HUES64 (cell line): Measurements from ENCODE around the gene AANAT.

Experiments
- H3K27ac ChIP-seq: 2 replicates; pipeline ENCODE4 v1.7.0; 2013; ENCODE audit warnings: low read depth, low read length, inconsistent platforms
- H3K27me3 ChIP-seq: 2 replicates; pipeline ENCODE4 v1.6.1; 2013; ENCODE audit warnings: mild to moderate bottlenecking, low read length; ENCODE audit not compliant: insufficient read depth
- H3K36me3 ChIP-seq: 2 replicates; pipeline ENCODE4 v1.6.1; 2013; ENCODE audit warnings: mild to moderate bottlenecking, low read length; ENCODE audit not compliant: insufficient read depth
- H3K4me1 ChIP-seq: 2 replicates; pipeline ENCODE4 v1.6.1; 2013; ENCODE audit warnings: mild to moderate bottlenecking, low read length, moderate library complexity; ENCODE audit not compliant: insufficient read depth
- H3K4me3 ChIP-seq: 2 replicates; pipeline ENCODE4 v1.5.1; 2013; ENCODE audit warnings: mild to moderate bottlenecking, low read length, moderate library complexity
- H3K9ac ChIP-seq: 2 replicates; pipeline ENCODE4 v1.6.1; 2013; ENCODE audit warnings: mild to moderate bottlenecking, low read depth, low read length
- H3K9me3 ChIP-seq: 2 replicates; pipeline ENCODE4 v1.6.1; 2013; ENCODE audit warnings: low read depth, low read length; ENCODE audit not compliant: insufficient read depth
- WGBS: fragments of 150-250, 120-280 bp; methylation state at CpG from one replicate; pipeline ENCODE4 v1.1.7; 2013; ENCODE audit warnings: missing lambda C conversion rate; 5-methylcytosine and 5-hydroxymethylcytosine counted together

Gene AANAT

DNA sequence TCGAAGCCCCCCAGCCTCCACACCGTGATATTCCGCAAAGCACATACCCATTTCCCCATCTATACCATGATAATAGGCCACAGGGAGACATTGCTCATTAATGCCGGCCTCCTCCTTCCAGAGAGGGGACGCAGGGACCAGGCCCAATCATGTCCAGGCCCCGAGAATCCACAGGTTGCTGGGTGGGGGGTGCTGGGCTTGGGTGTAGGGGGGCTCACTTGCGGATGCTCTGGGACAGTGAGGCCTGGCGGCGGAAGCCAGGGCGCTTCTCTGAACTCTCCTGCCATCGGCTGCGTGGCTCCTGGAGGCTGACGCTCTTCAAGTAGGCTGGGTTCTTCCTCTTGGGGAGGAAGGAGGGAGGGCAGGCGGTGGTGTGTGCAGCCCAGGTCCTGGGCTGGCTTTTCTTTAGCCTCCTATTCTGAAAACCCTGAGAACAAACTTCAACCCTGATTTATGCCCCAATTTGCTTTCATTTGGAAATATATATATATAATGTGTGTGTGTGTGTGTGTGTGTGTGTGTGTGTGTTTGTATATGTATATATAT, 12.2 kb downstream of the AANAT start:
- Histone ChIP-seq H3K27ac (no peak overlapping the region), H3K4me3 (no peak overlapping the region), H3K9me3 (no peaks in the 10 kb centered on the region), H3K27me3 (no peaks in the 10 kb centered on the region), H3K4me1 (no peaks in the 10 kb centered on the region), H3K36me3 (0 out of 2 replicates have a peak, but pooled peaks cover 2% of the 10 kb centered on the region), H3K9ac (no peak overlapping the region)
- 95% methylated on average over 13 of the region's 14 CpGs for WGBS

DNA sequence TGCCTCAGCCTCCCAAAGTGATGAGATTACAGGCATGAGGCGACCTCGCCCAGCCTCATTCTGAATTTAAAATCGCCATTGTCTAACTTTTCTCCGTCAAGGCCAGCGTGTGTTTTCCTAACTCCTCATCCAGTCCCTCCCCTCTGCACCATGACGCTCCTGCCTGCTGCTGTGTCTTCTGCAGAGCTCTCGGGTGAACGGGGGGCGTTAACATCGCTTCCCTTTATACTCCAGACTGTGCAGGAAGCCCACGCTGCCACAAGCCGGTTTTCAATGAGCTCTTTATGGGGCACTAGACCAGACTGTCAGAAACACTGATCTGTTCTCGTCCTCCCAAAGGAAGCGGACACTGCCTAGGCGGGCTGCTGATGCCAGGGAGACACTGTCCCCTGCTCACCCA, 13.2 kb downstream of the AANAT start:
- Histone ChIP-seq H3K27ac (no peak overlapping the region), H3K9me3 (no peaks in the 10 kb centered on the region), H3K9ac (no peak overlapping the region), H3K4me3 (no peak overlapping the region), H3K27me3 (no peaks in the 10 kb centered on the region), H3K4me1 (no peaks in the 10 kb centered on the region), H3K36me3 (0 out of 2 replicates have a peak, but pooled peaks cover 2% of the 10 kb centered on the region)
- 92% methylated on average over 15 of the region's 15 CpGs for WGBS

DNA sequence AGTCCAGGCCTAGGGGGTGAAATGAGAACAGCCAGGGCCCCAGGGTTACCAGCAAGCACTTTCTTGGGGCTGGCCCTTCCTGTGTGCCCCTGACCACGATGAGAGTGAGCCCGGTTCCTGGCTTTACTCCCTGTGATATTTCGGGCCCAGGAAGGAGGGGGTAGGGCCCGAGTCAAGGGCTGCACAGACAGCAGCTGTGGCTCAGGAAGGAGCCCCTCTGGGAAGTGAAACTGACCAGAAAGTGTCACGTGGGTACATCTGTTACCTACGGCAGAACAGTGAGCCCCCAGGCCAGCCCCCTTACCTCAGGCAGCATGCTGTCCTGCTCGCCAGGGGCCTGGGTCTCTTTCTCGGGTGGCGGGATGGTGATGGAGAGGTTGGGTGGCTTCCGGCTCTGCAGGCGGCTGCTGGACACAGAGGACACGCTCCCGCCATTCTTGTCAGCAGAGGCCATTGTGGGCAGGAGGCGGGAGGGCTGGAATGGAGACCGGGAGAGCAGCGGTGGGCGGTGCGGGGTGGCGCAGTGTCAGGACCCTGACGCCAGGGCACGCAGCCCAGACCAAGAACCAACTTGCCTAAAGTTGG, 13.8 kb downstream of the AANAT start:
- WGBS, result 92% methylated on average over 21 of the region's 21 CpGs
- Histone ChIP-seq H3K27ac (no peak overlapping the region), H3K4me3 (no peak overlapping the region), H3K27me3 (no peaks in the 10 kb centered on the region), H3K4me1 (no peaks in the 10 kb centered on the region), H3K36me3 (0 out of 2 replicates have a peak, but pooled peaks cover 2% of the 10 kb centered on the region), H3K9me3 (no peaks in the 10 kb centered on the region), H3K9ac (no peak overlapping the region)

DNA sequence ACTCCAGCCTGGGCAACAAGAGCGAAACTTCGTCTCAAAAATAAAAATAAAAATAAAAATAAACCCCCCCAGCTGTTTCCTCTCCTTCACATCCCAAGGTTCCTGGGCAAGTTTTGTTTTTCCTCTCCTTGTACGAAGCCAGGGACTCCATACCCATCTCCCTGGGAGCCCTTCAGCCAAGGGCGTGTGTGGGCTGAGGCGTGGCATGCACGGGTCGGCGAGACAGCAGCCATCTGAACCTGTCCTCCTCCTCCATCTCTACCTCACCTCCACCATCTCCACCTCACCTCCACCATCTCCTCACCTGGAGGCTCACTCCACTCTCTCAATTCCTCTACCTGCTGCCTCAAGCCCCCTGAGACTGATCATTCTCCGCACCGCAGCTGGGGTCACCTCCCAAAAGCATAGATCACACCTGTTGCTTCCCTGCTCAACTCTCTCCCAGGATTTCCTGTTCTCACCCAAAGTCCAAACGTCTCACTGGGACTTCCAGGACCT, 16.9 kb downstream of the AANAT start:
- no peaks in the 10 kb centered on the region for H3K9me3 ChIP-seq
- H3K27me3 ChIP-seq, result no peaks in the 10 kb centered on the region
- H3K27ac ChIP-seq, result no peak overlapping the region
- H3K9ac ChIP-seq, result no peak overlapping the region
- no peak overlapping the region for H3K4me3 ChIP-seq
- H3K36me3 ChIP-seq, result 0 out of 2 replicates have a peak, but pooled peaks cover 2% of the 10 kb centered on the region
- WGBS, result 93% methylated on average over 11 of the region's 11 CpGs
- no peaks in the 10 kb centered on the region for H3K4me1 ChIP-seq

DNA sequence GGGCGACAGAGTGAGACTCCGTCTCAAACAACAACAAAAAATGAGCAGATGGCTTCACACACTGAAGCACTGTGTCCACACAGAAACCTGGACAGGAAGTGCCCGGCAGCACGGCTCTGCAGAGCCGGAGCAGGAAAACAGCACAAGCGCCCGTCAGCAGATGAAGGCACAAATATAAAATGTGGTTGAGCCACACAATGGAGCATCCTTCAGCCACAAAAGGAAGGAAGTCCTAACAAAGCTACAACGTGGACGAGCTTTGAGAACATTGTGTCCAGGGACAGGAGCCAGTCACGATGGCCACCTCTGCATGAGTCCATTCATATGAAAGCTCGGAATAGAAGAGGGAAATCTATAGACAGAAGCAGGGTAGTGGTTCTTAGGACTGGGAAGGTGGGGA, 18.2 kb downstream of the AANAT start:
- H3K4me3 ChIP-seq, result no peak overlapping the region
- no peak overlapping the region for H3K9ac ChIP-seq
- H3K27me3 ChIP-seq, result no peaks in the 10 kb centered on the region
- no peaks in the 10 kb centered on the region for H3K4me1 ChIP-seq
- no peaks in the 10 kb centered on the region for H3K36me3 ChIP-seq
- H3K9me3 ChIP-seq, result no peaks in the 10 kb centered on the region
- 89% methylated on average over 11 of the region's 11 CpGs for WGBS
- no peak overlapping the region for H3K27ac ChIP-seq

DNA sequence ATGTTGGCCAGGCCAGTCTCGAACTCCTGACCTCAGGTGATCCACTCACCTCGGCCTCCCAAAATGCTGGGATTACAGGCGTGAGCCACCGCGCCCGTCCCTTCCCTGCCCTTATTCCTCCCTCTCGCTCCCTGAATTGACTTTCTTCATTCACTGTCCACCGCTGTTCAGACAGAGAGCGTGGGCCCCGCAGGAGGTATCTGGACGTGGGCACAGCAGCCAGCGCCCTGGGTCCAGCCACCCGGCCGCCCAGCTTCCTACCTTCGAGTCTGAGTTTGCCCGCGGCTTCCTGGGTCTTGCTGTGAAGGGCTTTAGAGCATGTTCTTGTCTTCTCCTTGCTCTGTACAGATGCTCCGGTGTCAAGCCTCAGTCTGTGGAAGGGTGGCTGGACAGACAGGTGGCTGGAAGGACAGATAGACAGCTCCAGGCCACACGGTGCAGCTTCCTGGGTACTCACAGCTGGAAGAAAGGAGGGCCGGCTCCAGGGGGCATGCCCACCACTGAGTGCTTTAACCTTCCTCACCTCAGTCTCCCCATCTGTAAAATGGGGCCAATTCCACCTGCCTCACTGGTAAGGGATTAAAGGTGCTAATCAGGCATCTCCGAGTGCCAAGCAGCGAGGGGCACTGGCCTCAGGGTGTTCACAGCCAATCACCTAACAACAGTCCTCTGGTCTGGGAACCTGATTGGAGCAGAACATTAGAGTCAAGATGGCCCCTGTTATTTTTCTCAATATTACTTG, 20.2 kb downstream of the AANAT start:
- H3K27me3 ChIP-seq, result no peaks in the 10 kb centered on the region
- H3K36me3 ChIP-seq, result no peaks in the 10 kb centered on the region
- no peak overlapping the region for H3K27ac ChIP-seq
- H3K9me3 ChIP-seq, result no peaks in the 10 kb centered on the region
- peaks cover 2% of the 10 kb centered on the region; the same call in 1 of the 2 replicates for H3K4me1 ChIP-seq
- H3K4me3 ChIP-seq, result no peak overlapping the region
- 96% methylated on average over 22 of the region's 22 CpGs for WGBS
- H3K9ac ChIP-seq, result no peak overlapping the region

DNA sequence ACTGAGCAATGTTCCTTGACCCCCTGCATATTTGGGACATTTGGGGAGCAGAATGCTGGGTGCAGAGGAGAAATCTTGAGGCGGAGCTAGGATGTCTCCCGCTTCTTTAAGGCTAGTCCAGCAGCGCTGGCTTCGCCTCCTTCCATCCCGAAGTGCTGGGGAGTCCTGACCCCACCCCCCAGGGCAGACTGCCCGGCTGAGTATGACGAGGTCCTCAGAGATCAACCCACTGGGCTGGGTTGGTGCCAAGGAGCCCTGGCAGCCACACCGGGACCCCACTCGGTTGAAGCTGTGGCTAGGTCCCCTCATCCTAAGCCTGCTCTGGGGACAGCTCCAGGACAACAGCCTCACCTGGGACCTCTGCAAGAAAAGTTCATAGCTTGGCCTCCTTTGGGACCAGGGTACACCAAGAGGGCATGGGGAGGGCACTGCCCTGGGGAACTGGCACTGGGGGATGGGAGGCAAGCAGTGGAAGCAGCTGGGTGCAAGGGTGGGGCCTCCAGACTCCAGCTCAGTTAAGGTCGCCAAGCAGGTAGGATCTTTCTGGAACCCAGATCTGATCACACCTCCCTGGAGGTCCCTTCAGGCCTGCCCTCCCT, 22.8 kb downstream of the AANAT start:
- H3K27me3 ChIP-seq, result no peaks in the 10 kb centered on the region
- H3K4me3 ChIP-seq, result no peak overlapping the region
- H3K27ac ChIP-seq, result no peak overlapping the region
- peaks cover 14% of the 10 kb centered on the region; the same call in 1 of the 2 replicates for H3K4me1 ChIP-seq
- no peak overlapping the region for H3K9ac ChIP-seq
- H3K9me3 ChIP-seq, result no peaks in the 10 kb centered on the region
- no peaks in the 10 kb centered on the region for H3K36me3 ChIP-seq
- WGBS, result 89% methylated on average over 10 of the region's 10 CpGs

DNA sequence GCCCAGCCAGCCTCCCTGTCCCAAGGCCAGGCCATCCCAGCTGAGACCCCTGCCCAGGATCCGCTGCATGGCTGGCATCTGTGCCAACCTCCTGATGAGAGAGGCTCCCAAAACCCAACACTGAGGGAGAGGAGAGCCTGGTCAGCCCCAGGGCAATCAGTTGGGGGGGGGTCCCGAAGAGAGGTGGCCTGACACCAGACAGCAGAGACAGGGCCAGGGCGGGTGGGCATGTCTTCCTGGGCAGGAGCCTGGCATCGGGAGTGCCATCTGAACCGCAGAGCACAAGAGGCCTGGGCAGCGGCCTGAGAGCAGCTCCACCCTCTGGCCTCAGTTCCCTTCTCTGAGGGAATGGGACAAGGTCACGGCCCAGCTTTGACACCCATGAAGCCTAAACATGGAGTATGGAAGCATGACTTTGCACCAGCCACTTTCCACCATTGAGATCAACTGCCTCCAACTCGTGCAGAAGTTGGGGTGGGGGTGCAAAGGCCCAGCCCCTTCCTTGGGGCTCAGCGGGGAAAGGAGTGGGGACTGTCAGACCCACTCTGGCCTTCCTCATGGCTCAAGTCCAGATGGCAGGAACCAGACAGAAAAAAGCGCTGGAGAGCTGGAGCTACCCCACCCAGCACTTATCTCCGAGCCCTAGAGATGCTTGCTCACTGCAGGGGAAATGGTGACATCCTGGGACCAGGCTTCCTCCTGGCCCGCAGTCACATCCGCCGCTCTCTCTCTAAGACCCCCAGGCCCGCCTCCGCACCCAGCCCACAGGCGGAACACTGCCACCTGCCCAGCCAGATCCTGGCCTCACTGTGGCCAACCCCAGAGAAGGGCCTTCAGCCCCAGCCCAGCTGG, 24.1 kb downstream of the AANAT start:
- no peaks in the 10 kb centered on the region for H3K36me3 ChIP-seq
- H3K9ac ChIP-seq, result no peak overlapping the region
- H3K27me3 ChIP-seq, result no peaks in the 10 kb centered on the region
- H3K4me1 ChIP-seq, result peaks cover 14% of the 10 kb centered on the region; the same call in 1 of the 2 replicates
- WGBS, result 93% methylated on average over 17 of the region's 17 CpGs
- no peak overlapping the region for H3K4me3 ChIP-seq
- H3K27ac ChIP-seq, result no peak overlapping the region
- no peaks in the 10 kb centered on the region for H3K9me3 ChIP-seq

DNA sequence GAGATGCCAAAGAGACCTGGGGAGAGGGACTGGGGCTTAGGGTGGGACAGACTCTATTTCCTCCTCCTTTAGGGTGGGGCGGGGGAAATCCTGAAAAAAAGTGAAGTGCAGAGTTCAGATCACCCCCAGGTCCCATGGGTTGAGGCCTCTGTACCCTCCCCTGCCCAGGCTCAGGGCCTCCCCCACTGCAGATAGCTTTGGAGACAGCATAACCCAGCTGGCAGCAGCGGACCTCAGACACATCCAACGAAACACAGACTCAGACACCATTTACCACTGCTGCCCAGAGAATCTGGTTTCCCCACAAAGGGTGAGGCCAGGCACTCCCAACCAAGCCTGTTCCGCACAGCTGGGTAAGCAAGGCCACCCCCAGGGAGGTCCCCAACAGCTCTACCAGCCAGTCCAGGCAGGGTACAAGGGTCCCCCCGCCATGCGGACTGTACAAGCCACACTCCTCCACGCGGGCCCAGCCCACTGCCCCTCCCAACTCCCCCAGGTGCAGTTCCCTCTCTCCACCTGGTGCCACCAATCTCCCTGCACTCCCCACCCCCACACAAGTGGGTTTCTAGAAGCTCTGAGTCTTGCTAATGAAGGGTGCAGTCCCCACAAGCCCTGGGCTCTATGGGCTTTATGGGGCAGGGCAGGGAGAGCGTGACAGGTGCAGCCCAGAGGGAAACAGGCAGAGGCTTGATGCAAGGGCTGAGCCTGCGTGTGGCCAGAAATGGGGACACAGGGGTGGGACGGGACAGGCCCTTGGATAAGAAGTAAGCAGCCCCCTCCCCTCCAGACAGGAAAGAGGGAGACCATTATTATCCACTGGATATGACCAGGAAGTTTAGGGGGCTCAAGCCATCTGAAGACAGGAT, 25.0 kb downstream of the AANAT start:
- Histone ChIP-seq H3K9me3 (no peaks in the 10 kb centered on the region), H3K36me3 (no peaks in the 10 kb centered on the region), H3K9ac (no peak overlapping the region), H3K27ac (no peak overlapping the region), H3K4me3 (no peak overlapping the region), H3K4me1 (peaks cover 17% of the 10 kb centered on the region), H3K27me3 (no peaks in the 10 kb centered on the region)
- WGBS, result 71% methylated on average over 10 of the region's 11 CpGs

DNA sequence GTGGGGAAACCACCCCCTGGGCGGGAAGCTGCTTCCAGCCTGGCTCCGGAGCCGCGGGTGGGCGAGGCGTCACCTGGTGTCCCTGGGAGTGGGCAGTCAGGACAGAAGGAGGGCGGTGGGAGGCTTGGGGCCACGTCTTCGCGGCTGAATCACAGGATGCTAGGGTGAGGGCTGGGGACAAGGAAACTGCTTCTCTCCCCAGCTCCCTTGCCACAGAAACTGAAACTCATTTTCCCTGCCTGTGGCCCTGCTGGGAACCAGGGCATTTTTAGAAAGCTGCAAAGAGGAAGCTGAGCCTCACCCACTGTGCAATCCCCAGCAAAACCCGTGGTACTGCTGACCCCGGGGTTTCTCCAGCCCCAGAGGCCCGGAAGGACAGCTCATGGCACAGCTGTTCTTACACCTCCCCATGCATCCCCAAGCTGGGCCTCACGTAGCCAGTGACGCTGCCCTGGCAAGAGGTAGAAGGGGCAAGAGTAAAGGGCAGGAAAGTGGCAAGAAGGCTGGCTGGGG, 25.6 kb downstream of the AANAT start:
- H3K4me3 ChIP-seq, result no peak overlapping the region
- peaks cover 24% of the 10 kb centered on the region for H3K4me1 ChIP-seq
- no peak overlapping the region for H3K9ac ChIP-seq
- no peak overlapping the region for H3K27ac ChIP-seq
- H3K9me3 ChIP-seq, result no peaks in the 10 kb centered on the region
- 35% methylated on average over 15 of the region's 15 CpGs for WGBS
- H3K36me3 ChIP-seq, result no peaks in the 10 kb centered on the region
- no peaks in the 10 kb centered on the region for H3K27me3 ChIP-seq
